Activated CD4-positive, CD25-positive, alpha-beta regulatory T cell (primary cell): ENCODE data around the gene LRTM2.

ENCODE experiments used
- DNase-seq, 4 experiments: peaks; one replicate each; lab custom pipeline; 2025; lab: John Stamatoyannopoulos, UW

Gene LRTM2

DNA sequence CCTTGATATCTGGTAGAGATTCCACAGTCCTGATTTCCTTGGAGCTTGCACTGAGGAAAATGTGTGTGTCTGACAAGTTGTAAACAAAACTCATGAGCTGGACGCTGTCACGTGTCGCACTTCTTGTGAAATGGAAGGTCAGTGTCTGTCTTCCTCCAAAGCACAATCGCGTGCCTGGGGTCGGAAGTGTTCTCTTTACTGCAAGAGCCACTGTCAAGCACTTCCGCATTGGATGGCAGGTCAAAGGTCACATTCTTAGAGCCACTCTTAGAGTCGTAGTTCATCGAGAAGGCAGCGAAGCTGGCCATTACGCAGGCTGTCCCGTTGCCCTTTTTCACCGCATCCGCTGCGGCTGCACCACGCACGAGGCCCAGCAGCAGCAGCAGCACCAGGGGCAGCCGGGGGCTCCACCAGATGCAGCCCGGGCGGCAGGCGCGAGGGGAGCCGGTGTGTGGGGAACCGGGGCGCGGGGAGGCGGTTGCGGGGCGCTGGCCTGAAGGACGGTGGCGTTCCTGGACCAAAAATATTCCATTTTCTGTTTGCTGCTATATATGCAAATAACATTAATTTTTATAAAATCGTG, 45.0 kb downstream of the LRTM2 start:
- DNase-seq = no peak

GRCh38 chr12:1869145-1869544, 48.8 kb downstream of the LRTM2 start:
- no peak for DNase-seq

- no peak for DNase-seq
These were observed 49.7 kb downstream of the LRTM2 start for GRCh38 chr12:1870086-1870485.

- DNase-seq = no peak
These were observed 50.9 kb downstream of the LRTM2 start for GRCh38 chr12:1870998-1871917.

- DNase-seq = no peak
These were observed 51.6 kb downstream of the LRTM2 start for GRCh38 chr12:1872001-1872400.

GRCh38 chr12:1872448-1872847, 52.1 kb downstream of the LRTM2 start:
- no peak for DNase-seq

- no peak for DNase-seq
These were observed 53.5 kb downstream of the LRTM2 start for GRCh38 chr12:1873531-1874510.

GRCh38 chr12:1875608-1876007, 55.2 kb downstream of the LRTM2 start:
- DNase-seq = no peak

DNA sequence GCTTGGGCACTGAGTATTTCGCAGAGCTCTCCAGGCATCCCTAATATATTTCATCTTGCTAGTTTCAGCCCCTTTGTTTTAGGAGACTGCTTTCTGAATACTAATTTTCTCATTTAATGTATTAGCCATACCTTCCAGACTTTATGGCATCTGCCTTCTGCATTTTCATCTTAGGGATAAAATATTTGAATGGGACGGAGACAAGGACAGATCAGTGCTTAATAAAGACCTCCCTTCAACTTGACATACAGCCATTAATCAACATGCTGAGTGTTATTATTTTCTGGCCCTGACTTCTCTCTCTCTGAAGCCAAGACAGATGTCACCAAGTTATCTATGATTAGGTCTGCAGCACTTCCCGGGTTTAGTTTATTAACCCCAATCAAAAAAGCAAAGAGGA, 55.7 kb downstream of the LRTM2 start:
- DNase-seq = no peak

- no peak for DNase-seq
These were observed 57.0 kb downstream of the LRTM2 start for GRCh38 chr12:1877169-1877878.

DNA sequence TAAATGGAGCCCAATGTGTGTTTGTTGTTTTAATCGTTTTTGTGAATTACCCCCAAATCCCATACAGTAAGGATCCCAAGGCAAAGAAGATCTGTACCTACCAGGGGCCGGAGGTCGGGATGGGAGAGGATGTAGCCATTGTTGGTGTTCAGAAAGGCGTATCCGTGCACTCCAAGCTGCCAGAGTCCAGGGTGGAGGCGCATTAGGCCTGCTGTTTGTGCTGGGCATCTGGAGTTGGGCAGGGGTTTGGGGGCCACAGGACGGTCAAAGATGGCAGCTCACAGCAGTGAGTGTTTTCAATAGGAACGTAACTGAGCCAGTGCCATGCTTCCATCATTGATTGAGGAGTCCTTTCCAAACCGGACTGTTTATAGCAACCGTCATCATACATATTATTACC, 57.8 kb downstream of the LRTM2 start:
- DNase-seq = no peak

GRCh38 chr12:1878695-1879094, 58.3 kb downstream of the LRTM2 start:
- DNase-seq = no peak

DNA sequence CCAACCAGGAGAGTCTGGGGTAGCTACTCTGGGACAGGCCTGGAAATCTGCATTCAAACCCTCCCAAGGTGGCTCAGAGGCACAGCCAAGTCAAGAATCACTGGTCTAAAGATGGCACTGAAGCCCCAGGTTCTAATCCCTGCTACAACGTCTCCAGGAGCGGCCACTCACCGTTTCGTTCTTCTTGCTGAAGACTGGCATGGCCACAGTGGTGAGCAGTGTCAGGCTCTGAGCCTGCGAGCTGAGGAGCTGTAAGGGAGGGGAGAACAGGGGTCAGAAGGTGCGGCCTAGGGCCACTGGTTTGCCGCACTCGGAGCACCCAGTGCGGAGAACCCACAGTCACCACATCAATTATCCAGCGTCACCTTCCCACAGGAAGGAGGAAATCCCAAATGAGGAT, 59.3 kb downstream of the LRTM2 start:
- no peak for DNase-seq

DNA sequence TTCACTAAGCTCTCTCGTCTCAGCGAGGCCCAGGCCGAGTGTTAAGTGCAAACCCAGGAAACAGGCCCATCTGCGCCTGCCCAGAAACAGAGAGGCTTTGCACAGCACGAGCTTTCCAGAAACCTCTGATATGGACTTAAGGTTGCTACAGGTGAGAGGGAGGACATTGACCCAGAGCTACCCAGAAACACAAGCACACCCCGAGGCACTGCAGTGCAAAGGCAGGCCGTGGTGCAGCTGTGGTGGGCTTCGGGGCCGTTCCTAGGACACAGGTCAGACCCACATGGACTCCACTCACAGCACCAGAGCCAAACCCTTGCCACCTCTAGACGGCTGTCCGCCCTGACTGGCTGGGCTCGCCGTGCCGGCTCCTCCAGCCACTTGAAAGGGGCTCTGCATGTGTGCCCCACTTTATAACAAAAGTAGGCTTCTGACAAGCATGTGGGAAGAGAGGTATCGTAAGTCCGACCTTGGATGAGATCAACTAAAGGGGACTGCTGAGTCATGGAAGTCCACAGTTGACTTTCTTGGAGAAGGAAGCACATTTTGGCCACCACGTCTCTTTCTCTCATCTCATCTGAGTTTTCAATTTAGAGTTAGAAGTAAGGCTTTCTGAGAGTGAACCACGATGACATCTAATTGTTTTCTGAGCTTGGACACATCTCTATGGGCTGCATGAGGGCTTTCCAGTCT, 59.9 kb downstream of the LRTM2 start:
- no peak for DNase-seq

GRCh38 chr12:1880876-1881275, 60.5 kb downstream of the LRTM2 start:
- DNase-seq = no peak

- no peak for DNase-seq
These were observed 60.9 kb downstream of the LRTM2 start for GRCh38 chr12:1881301-1881700.

- no peak for DNase-seq
These were observed 61.6 kb downstream of the LRTM2 start for GRCh38 chr12:1881936-1882335.

DNA sequence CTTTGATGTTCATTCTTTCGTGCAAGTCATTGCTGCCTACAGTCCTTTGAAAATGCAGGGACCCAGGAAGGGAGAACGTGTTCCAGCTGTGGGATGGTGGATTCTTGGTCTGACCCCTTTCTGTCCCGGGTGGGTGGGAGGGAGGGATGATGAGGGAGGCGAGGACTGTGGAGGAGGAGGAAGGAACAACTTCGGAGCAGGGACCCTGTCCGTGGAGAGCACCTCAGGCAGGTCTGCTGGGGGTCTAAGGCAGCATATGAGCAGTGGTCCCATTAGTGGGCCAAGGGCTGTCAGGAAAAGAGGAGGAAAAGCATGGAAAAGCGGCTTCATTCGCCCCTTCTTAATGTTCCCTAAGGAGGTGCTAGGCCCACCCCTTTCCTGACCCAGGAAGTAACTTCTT, 62.0 kb downstream of the LRTM2 start:
- DNase-seq = no peak

GRCh38 chr12:1882850-1883470, 62.6 kb downstream of the LRTM2 start:
- DNase-seq = no peak

- DNase-seq = no peak
These were observed 63.1 kb downstream of the LRTM2 start for GRCh38 chr12:1883513-1883912.

DNA sequence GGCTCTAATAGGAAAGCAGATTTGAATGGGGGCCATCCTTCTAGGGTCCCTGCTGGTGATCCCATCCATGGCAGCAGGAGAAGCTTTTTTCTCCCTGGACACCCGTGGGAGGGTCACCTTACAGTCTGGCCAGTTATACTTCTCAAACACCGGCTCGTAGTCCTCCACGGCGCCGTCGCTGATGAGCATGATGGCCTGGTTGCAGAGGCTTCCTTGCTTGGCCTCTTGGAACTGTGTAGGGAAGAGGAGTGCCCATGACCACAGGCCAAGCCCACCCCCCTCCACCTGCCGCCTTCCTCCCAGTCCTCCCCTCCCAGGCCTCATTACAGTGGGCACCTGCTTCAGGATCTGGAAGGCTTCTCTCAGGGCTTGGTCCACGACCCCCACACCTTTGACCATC, 64.3 kb downstream of the LRTM2 start:
- no peak for DNase-seq
